ENCODE results near the gene ZIC2.

Gene ZIC2

GRCh38 chr13:99986741-99987140, 5.2 kb downstream of the ZIC2 start:
- DNase-seq (ENCODE audit: low read depth) = no peak

GRCh38 chr13:99987154-99988019, 5.8 kb downstream of the ZIC2 start:
- DNase-seq (ENCODE audit: low read depth) = no peak

- DNase-seq (ENCODE audit: low read depth) = no peak
Observed at GRCh38 chr13:99988529-99989275, 7.1 kb downstream of the ZIC2 start.

GRCh38 chr13:99989276-99990125, 7.9 kb downstream of the ZIC2 start:
- DNase-seq (ENCODE audit: low read depth) = no peak

- DNase-seq (ENCODE audit: low read depth) = no peak
Observed at GRCh38 chr13:99990126-99990977, 8.8 kb downstream of the ZIC2 start.

- no peak for DNase-seq (ENCODE audit: low read depth)
Observed at GRCh38 chr13:99991013-99991827, 9.6 kb downstream of the ZIC2 start.

- DNase-seq (ENCODE audit: low read depth) = no peak
Observed at GRCh38 chr13:99991828-99992775, 10.5 kb downstream of the ZIC2 start.

- DNase-seq (ENCODE audit: low read depth) = no peak
Observed at GRCh38 chr13:99992949-99993351, 11.4 kb downstream of the ZIC2 start.

- DNase-seq (ENCODE audit: low read depth) = no peak
Observed at GRCh38 chr13:99993660-99994637, 12.4 kb downstream of the ZIC2 start.

- DNase-seq (ENCODE audit: low read depth) = no peak
Observed at GRCh38 chr13:99994638-99995020, 13.0 kb downstream of the ZIC2 start.

- DNase-seq (ENCODE audit: low read depth) = no peak
Observed at GRCh38 chr13:99995104-99995588, 13.6 kb downstream of the ZIC2 start.

- DNase-seq (ENCODE audit: low read depth) = no peak
Observed at GRCh38 chr13:99995589-99996380, 14.2 kb downstream of the ZIC2 start.

GRCh38 chr13:99996381-99996973, 14.9 kb downstream of the ZIC2 start:
- DNase-seq (ENCODE audit: low read depth) = no peak

- no peak for DNase-seq (ENCODE audit: low read depth)
Observed at GRCh38 chr13:99997702-99998214, 16.2 kb downstream of the ZIC2 start.

GRCh38 chr13:99998261-99998660, 16.7 kb downstream of the ZIC2 start:
- no peak for DNase-seq (ENCODE audit: low read depth)

GRCh38 chr13:100014621-100015020, 33.0 kb downstream of the ZIC2 start:
- no peak for DNase-seq (ENCODE audit: low read depth)

Data from stimulated activated CD4-positive, alpha-beta T cell treated with anti-CD3 and anti-CD28 coated beads, Interleukin-2, amount 100 ng/mL, for 4 hours (primary cell).